ENCODE data around the gene PTPN4.

- TF ChIP-seq, protein P1, sequence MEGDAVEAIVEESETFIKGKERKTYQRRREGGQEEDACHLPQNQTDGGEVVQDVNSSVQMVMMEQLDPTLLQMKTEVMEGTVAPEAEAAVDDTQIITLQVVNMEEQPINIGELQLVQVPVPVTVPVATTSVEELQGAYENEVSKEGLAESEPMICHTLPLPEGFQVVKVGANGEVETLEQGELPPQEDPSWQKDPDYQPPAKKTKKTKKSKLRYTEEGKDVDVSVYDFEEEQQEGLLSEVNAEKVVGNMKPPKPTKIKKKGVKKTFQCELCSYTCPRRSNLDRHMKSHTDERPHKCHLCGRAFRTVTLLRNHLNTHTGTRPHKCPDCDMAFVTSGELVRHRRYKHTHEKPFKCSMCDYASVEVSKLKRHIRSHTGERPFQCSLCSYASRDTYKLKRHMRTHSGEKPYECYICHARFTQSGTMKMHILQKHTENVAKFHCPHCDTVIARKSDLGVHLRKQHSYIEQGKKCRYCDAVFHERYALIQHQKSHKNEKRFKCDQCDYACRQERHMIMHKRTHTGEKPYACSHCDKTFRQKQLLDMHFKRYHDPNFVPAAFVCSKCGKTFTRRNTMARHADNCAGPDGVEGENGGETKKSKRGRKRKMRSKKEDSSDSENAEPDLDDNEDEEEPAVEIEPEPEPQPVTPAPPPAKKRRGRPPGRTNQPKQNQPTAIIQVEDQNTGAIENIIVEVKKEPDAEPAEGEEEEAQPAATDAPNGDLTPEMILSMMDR (conservative IDR thresholded peaks at IDR 0.05; ENCODE audit: low read depth, low read length): no peak
- no peak for TF ChIP-seq EZH2phosphoT487 (IDR thresholded peaks at IDR 0.05; ENCODE audit: borderline replicate concordance, low read length)
These were observed 32.2 kb upstream of the PTPN4 start for GRCh38 chr2:119727493-119727892.
